Small intestine (tissue), 7 donors: ENCODE data around the gene OTUB2. TPM values are rescaled to one million over a fixed set of nuclear protein-coding genes. Genes with fewer than 3 reads are reported as not detected.
A peak's percentile ranks its signal among the peaks of the same experiment; 100 is the strongest.

Experiments
- DNase-seq, 2 donors: peaks; one replicate each; pipeline versions ENCODE4 v3.0.0 to v3.0.0-alpha.2; 2013
- FAIRE-seq: peaks from 2 replicates; lab custom pipeline; 2012; peaks lifted over from hg19 to GRCh38; lab: Jason Lieb, UNC
- H3K27ac ChIP-seq, 3 donors: one replicate each; pipeline ENCODE4 v1.5.1; 2013; ENCODE audit warnings: low read length in 2 of 3, mild to moderate bottlenecking in 2 of 3, control low read depth in 1 of 3, inconsistent platforms in 1 of 3, low read depth in 1 of 3, moderate library complexity in 1 of 3
- H3K27me3 ChIP-seq, 3 donors: one replicate each; pipeline ENCODE4 v1.6.1; 2013; ENCODE audit warnings: low read length in 3 of 3, inconsistent platforms in 1 of 3; ENCODE audit not compliant: control insufficient read depth in 3 of 3, insufficient read depth in 3 of 3
- H3K36me3 ChIP-seq, 3 donors: one replicate each; pipeline ENCODE4 v1.6.1; 2013; ENCODE audit warnings: low read length in 3 of 3, inconsistent platforms in 1 of 3, low read depth in 1 of 3, mild to moderate bottlenecking in 1 of 3, moderate library complexity in 1 of 3; ENCODE audit not compliant: control insufficient read depth in 3 of 3, insufficient read depth in 2 of 3
- H3K4me1 ChIP-seq, 3 donors: one replicate each; pipeline ENCODE4 v1.6.1; 2013; ENCODE audit warnings: low read length in 2 of 3, inconsistent platforms in 1 of 3, low read depth in 1 of 3, mild to moderate bottlenecking in 1 of 3, moderate library complexity in 1 of 3; ENCODE audit not compliant: control insufficient read depth in 3 of 3, insufficient read depth in 2 of 3
- H3K4me3 ChIP-seq, 3 donors: one replicate each; pipeline ENCODE4 v1.5.1; 2013; ENCODE audit warnings: low read length in 3 of 3, control low read depth in 1 of 3, inconsistent platforms in 1 of 3, low read depth in 1 of 3, mild to moderate bottlenecking in 1 of 3, moderate library complexity in 1 of 3
- H3K9me3 ChIP-seq, 2 donors: one replicate each; pipeline ENCODE4 v1.6.1; 2013; ENCODE audit warnings: low read depth in 1 of 2, low read length in 1 of 2; ENCODE audit not compliant: control insufficient read depth in 2 of 2, insufficient read depth in 1 of 2
- WGBS, 3 donors: extraction: QIAGEN DNeasy Blood & Tissue Kit; methylation state at CpG; one replicate each; pipeline ENCODE4 v1.1.7; 2013; 5-methylcytosine and 5-hydroxymethylcytosine counted together
- polyA plus RNA-seq, 4 donors: library from polyadenylated mRNA; stranded (reverse) in 3 of 4; unstranded in 1 of 4; fragments of 200-250 nt in 3 of 4; fragments of 120-200 nt in 1 of 4; gene quantifications; one replicate each; pipeline versions ENCODE4 v1.2.1 to v1.2.3, GENCODE V29; 2013
- donor health status: healthy with polysubstance abuse.
- donor health status: control.
- donor health status: control.
- donor health status: Bipolar disorder and iron deficiency.
- donor health status: healthy.

The OTUB2 gene
- polyA plus RNA-seq, 4 donors: 0.22 to 1.4 (median 0.74) TPM

- no peaks in the 10 kb centered on the region for H3K9me3 ChIP-seq
- H3K4me1 ChIP-seq: no peaks in the 10 kb centered on the region
- WGBS, 3 donors: 49 to 95% (median 91%) methylated on average over 2 of the region's 2 CpGs
- FAIRE-seq: no peak
- no peak overlapping the region for H3K27ac ChIP-seq
- no peak overlapping the region for H3K4me3 ChIP-seq
- H3K36me3 ChIP-seq: peaks cover 23 to 76% (median 25%) of the 10 kb centered on the region in 3 donors
- DNase-seq: no peak
- no peaks in the 10 kb centered on the region for H3K27me3 ChIP-seq
Measured at GRCh38 chr14:94049625-94050023, 23.5 kb downstream of the OTUB2 start.

GRCh38 chr14:94050231-94050880 lies 24.2 kb downstream of the OTUB2 start:
- FAIRE-seq: no peak
- Histone ChIP-seq H3K4me3 (no peak overlapping the region), H3K36me3 (peaks cover 20 to 80% (median 25%) of the 10 kb centered on the region in 3 donors), H3K27ac (no peak overlapping the region), H3K9me3 (no peaks in the 10 kb centered on the region), H3K27me3 (no peaks in the 10 kb centered on the region), H3K4me1 (no peaks in the 10 kb centered on the region)
- DNase-seq: no peak
- WGBS, 3 donors: 89 to 96% (median 93%) methylated on average over 6 of the region's 6 CpGs

- DNase-seq: peak; percentile 11 to 51
- H3K36me3 ChIP-seq: peaks cover 20 to 75% (median 25%) of the 10 kb centered on the region in 3 donors
- 61 to 73% (median 72%) methylated on average over 9 of the region's 9 CpGs for WGBS, 3 donors
Measured at GRCh38 chr14:94051115-94051514, 25.0 kb downstream of the OTUB2 start.

GRCh38 chr14:94051779-94052178 lies 25.6 kb downstream of the OTUB2 start:
- FAIRE-seq: no peak
- no peak for DNase-seq
- Histone ChIP-seq H3K4me3 (no peak overlapping the region), H3K27ac (no peak overlapping the region), H3K36me3 (peaks cover 22 to 74% (median 23%) of the 10 kb centered on the region in 3 donors), H3K27me3 (no peaks in the 10 kb centered on the region), H3K9me3 (no peaks in the 10 kb centered on the region), H3K4me1 (no peaks in the 10 kb centered on the region)
- 91 to 95% (median 93%) methylated on average over 3 of the region's 3 CpGs for WGBS, 3 donors

More at GRCh38 chr14:94051115-94051514, 25.0 kb downstream of the OTUB2 start:
- Histone ChIP-seq H3K27ac (no peak overlapping the region), H3K27me3 (no peaks in the 10 kb centered on the region), H3K4me3 (no peak overlapping the region), H3K9me3 (no peaks in the 10 kb centered on the region), H3K4me1 (no peaks in the 10 kb centered on the region)
- no peak for FAIRE-seq

- Histone ChIP-seq H3K27me3 (no peaks in the 10 kb centered on the region), H3K4me1 (no peaks in the 10 kb centered on the region), H3K4me3 (no peak overlapping the region), H3K36me3 (peaks cover 23 to 73% (median 25%) of the 10 kb centered on the region in 3 donors), H3K27ac (no peak overlapping the region), H3K9me3 (no peaks in the 10 kb centered on the region)
- 85 to 96% (median 87%) methylated on average over 1 of the region's 1 CpG for WGBS, 3 donors
- DNase-seq (no peak), FAIRE-seq (no peak)
Measured at GRCh38 chr14:94052199-94052598, 26.1 kb downstream of the OTUB2 start.

GRCh38 chr14:94052662-94053061 lies 26.5 kb downstream of the OTUB2 start:
- H3K27me3 ChIP-seq: no peaks in the 10 kb centered on the region
- H3K27ac ChIP-seq: no peak overlapping the region
- DNase-seq: no peak
- H3K9me3 ChIP-seq: no peaks in the 10 kb centered on the region
- FAIRE-seq: no peak
- H3K4me1 ChIP-seq: no peaks in the 10 kb centered on the region
- peaks cover 23 to 72% (median 30%) of the 10 kb centered on the region in 3 donors for H3K36me3 ChIP-seq
- no peak overlapping the region for H3K4me3 ChIP-seq
- WGBS, 3 donors: 90 to 95% (median 95%) methylated on average over 4 of the region's 4 CpGs

GRCh38 chr14:94054401-94054800 lies 28.3 kb downstream of the OTUB2 start:
- H3K4me3 ChIP-seq: no peak overlapping the region
- H3K36me3 ChIP-seq: peaks cover 15 to 66% (median 38%) of the 10 kb centered on the region in 3 donors
- DNase-seq (no peak), FAIRE-seq (no peak)
- peaks cover 0 to 6% (median 4%) of the 10 kb centered on the region in 3 donors for H3K4me1 ChIP-seq
- no peak overlapping the region for H3K27ac ChIP-seq
- H3K9me3 ChIP-seq: no peaks in the 10 kb centered on the region
- 95 to 100% (median 96%) methylated on average over 1 of the region's 1 CpG for whole genome bisulfite sequencing, 3 donors
- H3K27me3 ChIP-seq: no peaks in the 10 kb centered on the region

- no peaks in the 10 kb centered on the region for H3K9me3 ChIP-seq
- FAIRE-seq (no peak), DNase-seq (no peak)
- H3K36me3 ChIP-seq: peaks cover 16 to 63% (median 40%) of the 10 kb centered on the region in 3 donors
- H3K27ac ChIP-seq: no peak overlapping the region
- H3K27me3 ChIP-seq: no peaks in the 10 kb centered on the region
- 92 to 97% (median 95%) methylated on average over 7 of the region's 7 CpGs for WGBS, 3 donors
- H3K4me1 ChIP-seq: peaks cover 0 to 6% (median 4%) of the 10 kb centered on the region in 3 donors
- H3K4me3 ChIP-seq: no peak overlapping the region
Measured at GRCh38 chr14:94054936-94055335, 28.8 kb downstream of the OTUB2 start.
